ENCODE measurements around the gene TRIM6.
"Not testable (repeated sequence)": the region's sequence is repeated elsewhere in the genome, so short reads cannot be mapped to it uniquely, and the experiment has no call there.

The TRIM6 gene

GRCh38 chr11:5596607-5597201, at the start of gene TRIM6:
Gene TRIM6, plus strand, starts transcription at chr11:5596637. Its CDS starts 261 bp downstream, at chr11:5596898.
- DNase-seq (ENCODE audit: low spot score), result no peak

DNA sequence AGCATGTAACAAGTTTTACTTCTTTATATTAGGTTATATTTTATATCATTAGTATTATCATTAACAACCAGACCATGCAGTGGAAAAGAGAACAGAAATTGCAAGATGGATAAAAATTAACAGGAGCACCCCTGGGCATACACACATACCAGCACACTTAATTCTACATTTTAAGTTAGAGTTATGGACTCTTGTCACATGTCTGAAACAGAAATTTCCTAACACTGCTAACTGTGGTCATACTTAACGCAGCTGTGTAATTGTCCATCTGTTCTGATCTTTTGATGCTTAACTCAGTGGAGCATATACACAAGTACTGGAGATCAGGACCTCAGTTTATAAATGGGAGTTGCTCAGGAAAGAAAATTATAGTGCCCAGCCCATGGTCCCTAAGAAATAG, 48.5 kb upstream of the TRIM6 start:
- no peak for DNase-seq (ENCODE audit: low spot score)

DNA sequence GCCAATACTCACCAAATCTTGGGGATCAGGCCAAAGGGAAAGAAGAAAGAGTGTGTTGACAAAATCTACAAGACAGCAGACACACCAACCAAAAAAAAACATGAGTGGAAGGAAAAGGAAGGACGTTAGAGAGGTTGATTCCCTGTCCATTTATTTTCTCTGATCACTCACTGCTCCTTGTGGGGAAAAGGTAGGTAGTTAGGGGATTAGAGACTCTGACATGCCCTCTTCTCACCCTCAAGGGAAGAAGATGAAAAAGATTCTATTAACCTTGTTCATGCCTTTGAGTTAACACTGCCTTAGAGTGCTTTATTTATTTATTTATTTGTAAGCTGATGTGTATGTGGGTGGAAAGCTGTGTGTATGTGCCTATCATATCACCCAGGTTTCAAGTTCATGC, 48.0 kb upstream of the TRIM6 start, which contains the start of gene OR52H1:
TSS of gene OR52H1 (minus strand) at position 101 of the 400 bp plus-strand sequence. CDS start 3,035 bp downstream, outside the sequence.
- DNase-seq (ENCODE audit: low spot score), result no peak

GRCh38 chr11:5550440-5551095, 45.9 kb upstream of the TRIM6 start:
- DNase-seq (ENCODE audit: low spot score), result no peak

DNA sequence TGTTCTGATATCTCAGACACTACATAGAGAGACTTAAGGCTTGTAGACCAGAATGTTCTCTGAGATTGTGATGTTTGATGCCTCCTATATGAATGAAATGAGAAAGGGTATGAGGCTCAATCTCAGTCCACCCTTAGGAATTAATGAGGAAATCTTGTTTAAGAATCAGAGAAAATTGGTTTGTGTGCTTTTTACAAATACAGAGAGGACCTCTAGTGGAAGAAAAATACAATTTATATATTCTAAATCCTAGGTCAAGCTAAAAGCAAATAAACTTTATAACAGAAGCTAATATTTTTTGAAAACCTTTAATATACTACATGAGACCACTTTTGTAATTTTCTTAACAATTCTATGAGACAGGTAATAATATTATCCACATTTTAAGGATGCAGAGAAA, 43.1 kb upstream of the TRIM6 start:
- DNase-seq (ENCODE audit: low spot score), result no peak

GRCh38 chr11:5556596-5557188, 39.7 kb upstream of the TRIM6 start:
- DNase-seq (ENCODE audit: low spot score), result no peak

- DNase-seq (ENCODE audit: low spot score), result no peak
Measured at GRCh38 chr11:5557751-5558150, 38.7 kb upstream of the TRIM6 start.

DNA sequence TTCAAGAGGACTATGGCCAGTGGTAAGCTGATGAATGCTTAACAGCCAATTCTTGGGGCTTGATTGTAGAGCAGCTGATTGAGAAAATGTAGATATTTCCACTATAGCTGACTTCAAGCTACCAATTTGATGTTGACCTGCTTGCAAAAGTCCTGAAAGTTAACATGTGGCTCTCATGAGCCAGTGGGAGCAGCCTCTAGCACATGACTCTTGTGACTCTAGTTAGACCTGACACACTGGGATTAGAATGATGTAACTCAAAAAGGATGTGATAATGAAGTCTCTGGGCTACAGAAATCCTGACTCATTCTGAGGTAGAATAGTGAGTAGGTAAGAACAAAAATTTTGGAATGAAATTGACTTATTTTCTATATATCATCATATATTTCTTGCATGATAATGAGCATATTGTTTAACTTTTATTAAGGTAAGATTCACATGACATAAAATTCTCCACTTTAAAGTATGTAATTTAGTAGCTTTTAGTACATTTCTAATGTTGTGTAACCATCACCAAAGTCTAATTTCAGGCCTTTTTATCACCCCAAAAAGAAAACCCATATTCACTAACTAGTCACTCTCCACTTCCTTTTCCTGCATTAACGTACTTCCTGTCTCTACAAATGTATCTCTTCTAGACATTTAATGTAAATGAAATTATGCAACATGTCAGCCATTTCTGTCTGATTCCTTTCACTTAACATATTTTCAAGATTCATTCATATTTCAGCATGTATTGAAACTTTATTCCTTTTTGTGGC, 32.0 kb upstream of the TRIM6 start:
- DNase-seq (ENCODE audit: low spot score), result no peak

GRCh38 chr11:5574654-5575053, 21.8 kb upstream of the TRIM6 start:
- DNase-seq (ENCODE audit: low spot score), result no peak

DNA sequence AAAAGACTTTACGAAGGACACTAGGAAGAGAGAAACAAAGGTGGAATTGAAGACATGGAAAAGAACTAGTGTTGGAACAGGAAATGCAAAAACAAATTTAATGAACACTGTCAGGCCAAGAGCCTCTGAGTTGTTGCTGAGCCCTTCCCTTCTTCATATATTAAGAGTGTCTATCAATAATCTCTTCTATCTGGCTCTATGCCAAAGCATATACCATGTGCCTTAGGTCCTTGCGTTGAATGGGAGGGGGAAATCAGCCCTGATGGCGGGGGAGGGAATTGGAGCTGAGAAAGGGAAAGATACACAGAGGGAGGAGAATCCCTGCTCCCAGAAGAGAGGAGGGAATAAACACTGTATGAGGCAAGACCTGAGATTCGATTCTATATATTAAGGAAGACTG, 21.3 kb upstream of the TRIM6 start:
- DNase-seq (ENCODE audit: low spot score), result no peak

DNA sequence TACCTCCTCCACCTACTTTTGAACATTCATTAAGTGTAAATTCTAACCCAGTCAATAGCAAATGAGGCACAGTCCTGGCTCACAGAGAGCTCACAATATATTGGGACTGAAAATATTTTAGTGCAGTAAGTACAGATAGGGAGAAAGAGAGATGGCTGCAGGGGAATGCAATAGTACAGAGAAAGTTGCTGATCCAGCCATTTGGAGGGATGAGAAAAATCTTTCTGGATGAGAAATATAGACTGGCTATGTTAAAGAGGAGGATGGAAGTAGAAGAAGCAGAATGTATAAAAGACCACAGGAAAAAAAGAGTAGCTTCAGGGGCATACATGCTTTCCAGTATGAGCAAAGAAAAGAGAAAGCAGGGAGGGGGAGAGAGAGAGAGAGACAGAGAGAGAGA, 19.3 kb upstream of the TRIM6 start:
- DNase-seq (ENCODE audit: low spot score), result no peak

GRCh38 chr11:5580577-5580976, 15.9 kb upstream of the TRIM6 start, which contains the start of gene OR52B6:
Gene OR52B6, plus strand, starts transcription at chr11:5580877. Its CDS starts 0 bp downstream, at chr11:5580877.
- DNase-seq (ENCODE audit: low spot score), result no peak

DNA sequence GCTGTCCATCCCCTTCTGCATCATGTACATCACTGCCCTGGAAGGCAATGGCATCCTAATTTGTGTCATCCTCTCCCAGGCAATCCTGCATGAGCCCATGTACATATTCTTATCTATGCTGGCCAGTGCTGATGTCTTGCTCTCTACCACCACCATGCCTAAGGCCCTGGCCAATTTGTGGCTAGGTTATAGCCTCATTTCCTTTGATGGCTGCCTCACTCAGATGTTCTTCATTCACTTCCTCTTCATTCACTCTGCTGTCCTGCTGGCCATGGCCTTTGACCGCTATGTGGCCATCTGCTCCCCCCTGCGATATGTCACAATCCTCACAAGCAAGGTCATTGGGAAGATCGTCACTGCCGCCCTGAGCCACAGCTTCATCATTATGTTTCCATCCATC, 15.4 kb upstream of the TRIM6 start:
- no peak for DNase-seq (ENCODE audit: low spot score)

- DNase-seq (ENCODE audit: low spot score), result not testable (repeated sequence)
Measured at GRCh38 chr11:5584458-5584857, 12.0 kb upstream of the TRIM6 start.

DNA sequence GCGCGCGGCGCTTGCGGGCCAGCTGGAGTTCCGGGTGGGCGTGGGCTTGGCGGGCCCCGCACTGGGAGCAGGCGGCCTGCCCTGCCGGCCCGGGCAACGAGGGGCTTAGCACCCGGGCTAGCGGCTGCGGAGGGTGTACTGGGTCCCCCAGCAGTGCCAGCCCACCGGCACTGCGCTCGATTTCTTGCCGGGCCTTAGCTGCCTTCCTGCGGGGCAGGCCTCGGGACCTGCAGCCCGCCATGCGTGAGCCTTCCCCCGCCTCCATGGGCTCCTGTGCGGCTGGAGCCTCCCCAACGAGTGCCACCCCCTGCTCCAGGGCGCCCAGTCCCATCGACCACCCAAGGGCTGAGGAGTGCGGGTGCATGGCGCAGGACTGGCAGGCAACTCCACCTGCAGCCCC, 6.5 kb upstream of the TRIM6 start:
- DNase-seq (ENCODE audit: low spot score), result not testable (repeated sequence)

DNA sequence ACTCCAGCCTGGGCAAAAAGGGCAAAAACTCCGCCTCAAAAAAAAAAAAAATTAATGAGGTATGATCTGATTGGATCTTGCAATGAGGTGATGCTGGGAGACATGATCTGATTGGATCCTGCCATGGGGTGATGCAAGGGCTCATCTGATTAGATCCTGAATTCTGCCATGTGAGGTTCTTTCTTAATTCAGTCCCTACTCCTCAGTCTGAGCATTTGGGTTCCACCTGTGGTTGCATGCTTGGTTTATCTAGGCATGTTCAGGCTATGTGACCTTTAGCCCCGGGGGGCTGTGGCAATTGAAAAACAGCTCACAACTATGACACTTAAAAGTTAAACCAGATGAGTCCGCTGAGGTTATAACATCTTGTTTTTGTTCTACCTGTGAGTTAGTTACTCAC, 4.8 kb upstream of the TRIM6 start:
- no peak for DNase-seq (ENCODE audit: low spot score)

- DNase-seq (ENCODE audit: low spot score), result no peak
Measured at GRCh38 chr11:5592615-5593014, 3.8 kb upstream of the TRIM6 start.

DNA sequence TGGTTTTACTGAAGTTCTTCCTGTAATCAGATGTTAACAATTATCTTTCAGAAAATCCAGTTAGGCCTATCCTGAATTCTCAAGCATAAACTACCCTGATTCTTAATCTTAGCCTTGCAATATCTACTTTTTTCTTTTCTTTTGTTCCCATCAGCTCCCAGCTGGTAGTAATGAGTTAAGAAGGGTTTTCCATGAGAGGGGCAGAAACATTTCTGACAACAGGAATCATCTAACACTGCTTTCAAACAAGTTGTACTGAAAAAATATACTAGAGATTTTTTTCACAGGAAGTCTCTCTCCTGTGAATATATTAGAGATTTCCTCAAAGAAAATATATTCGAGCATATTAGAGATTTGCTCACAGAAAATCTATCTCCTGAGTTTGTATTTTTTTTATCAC, 3.3 kb upstream of the TRIM6 start:
- no peak for DNase-seq (ENCODE audit: low spot score)

GRCh38 chr11:5597953-5598352, 1.5 kb downstream of the TRIM6 start:
- DNase-seq (ENCODE audit: low spot score), result no peak

GRCh38 chr11:5600374-5600851, 4.0 kb downstream of the TRIM6 start:
- DNase-seq (ENCODE audit: low spot score), result peak; percentile 50

DNA sequence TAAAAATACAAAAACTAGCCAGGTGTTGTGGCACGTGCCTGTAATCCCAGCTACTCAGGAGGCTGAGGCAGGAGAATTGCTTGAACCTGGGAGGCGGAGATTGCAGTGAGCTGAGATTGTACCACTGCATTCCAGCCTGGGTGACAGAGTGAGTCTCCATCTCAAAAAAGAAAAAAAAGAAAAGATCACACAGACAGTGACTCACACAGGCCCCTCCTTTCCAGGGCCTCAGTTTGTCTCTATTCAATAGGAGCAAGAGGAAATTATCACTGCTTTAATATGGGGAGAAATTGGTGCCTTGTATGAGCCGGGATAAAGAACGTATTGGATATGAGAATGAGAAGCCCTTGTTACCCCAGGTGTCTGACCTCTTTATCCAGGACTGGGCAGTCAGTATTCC, 6.4 kb downstream of the TRIM6 start:
- not testable (repeated sequence) for DNase-seq (ENCODE audit: low spot score)

- no peak for DNase-seq (ENCODE audit: low spot score)
Measured at GRCh38 chr11:5603326-5603725, 6.9 kb downstream of the TRIM6 start.

DNA sequence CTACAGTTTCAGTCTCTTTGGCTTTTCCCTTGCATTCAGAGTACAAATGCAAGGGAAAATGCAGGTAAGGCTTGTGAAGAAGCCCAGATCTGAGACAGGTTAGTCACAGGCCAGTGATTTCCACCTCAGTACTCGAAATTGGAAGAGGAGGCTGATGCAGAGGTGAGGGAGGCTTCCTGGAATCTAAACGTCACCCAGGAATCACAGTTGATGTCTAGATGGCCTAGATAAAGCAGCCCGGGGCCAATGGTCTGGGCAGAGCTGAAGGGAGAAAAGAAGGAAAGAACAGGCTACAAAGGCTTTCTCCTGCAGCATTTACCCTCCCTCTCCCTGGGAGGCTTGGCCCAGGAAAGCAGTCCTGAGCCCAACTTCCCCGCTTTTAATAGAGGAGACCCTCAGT, 8.5 kb downstream of the TRIM6 start:
- DNase-seq (ENCODE audit: low spot score), result no peak

Data from pons (tissue), 1 donor.